SIG-M5 (cell line): Measurements from ENCODE around the gene SRC.
"Not testable (repeated sequence)": the region's sequence is repeated elsewhere in the genome, so short reads cannot be mapped to it uniquely, and the experiment has no call there.

Source experiments
- DNase-seq: peaks from one replicate; lab custom pipeline; 2025; lab: John Stamatoyannopoulos, UW

Gene SRC

DNA sequence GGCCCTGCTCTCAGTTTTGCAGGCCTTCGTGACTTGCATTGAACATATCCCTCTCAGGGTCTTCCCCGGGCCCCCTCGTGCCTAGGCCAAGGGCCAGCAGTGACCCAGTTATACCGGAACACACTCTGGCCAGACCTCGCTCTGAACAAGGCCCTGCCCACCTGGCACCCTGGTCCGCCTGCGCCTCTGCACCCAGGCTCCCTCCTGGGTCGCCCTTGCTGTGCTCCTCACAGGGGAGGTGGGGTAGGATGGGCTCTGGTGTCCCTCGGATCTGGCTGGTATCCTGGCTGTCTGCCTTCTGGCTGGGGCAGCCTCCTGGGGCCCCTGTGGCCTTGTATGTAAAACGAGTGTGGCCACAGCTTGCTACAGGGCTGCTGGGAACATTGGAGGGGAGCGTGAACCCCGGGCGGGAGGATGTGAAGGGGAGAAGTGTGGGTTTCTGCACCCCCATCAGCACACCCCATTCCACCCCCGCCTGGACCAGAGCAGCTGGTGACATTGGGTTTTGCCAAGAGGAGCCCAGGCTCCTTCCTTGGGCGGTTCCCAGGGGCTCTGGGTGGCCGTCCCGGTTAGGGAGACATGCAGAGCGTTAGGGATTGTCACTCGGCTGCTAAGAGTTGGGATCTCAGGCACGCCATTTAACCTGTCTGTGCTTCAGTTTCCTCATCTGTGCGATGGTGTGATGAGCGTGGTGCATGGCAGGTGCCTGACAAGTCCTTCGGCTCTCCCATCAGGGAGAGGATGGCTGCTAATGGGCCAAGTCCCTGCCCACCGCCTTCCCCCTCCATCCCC, 17.5 kb downstream of the SRC start:
- DNase-seq: no peak

DNA sequence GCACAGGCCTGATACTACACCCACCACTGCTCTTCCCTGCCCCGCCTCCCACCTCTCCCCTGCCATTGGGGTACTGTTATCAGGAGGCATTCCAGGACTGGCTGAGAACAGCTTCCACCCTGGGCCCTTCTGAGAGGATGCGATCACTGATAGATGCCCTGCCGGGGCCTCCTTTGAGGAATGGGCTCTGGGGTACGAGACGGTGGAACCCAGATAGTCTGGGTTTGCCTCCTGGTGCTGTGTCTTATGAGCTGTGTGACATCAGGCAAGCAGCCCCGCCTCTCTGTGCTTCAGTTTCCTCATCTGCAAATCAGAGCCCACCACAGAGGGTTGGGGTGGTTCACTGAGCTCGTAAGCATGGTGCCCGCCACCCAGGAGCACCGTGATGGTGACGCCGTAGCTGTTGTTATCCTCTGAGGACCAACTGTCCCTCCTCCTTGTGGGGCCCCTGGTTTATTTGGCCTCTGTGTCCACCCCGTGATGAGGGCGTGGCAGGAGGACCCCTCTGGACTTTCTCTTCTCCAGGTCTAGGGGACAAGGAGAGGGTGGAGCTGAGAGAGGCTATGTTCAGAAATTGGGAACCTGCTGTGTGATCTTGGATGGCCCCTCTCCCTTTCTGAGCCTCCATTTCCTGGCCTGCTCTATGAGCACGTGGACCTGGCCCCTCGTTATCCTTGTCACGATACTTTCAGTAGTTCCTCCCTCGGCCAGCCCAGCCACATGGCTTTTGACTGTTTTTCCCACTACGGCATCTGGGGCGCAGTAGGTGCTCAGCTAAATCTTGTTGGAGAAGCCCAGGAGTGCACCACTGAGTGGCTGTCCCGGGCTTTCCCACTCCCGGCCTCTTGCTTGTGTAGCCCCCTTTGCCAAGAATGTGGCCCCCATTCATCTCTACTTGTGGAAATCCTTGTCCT, 18.3 kb downstream of the SRC start:
- DNase-seq: no peak

DNA sequence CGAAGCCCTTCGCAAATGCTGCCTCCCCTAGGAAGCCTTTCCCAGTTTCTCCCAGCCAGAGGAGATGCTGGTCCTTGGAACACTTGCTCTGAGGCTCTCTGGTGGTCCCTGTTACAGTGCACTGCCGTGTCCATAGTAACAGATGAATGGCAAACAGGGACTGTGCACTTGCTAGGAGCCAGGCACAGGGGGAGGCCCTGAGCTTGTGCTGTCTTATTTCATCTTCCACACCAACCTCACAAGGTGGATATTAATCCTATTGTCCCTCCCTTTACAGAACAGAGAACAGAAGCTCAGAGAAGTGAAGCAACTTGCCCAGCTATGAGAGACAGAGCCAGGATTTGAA, 19.0 kb downstream of the SRC start:
- DNase-seq: no peak

DNA sequence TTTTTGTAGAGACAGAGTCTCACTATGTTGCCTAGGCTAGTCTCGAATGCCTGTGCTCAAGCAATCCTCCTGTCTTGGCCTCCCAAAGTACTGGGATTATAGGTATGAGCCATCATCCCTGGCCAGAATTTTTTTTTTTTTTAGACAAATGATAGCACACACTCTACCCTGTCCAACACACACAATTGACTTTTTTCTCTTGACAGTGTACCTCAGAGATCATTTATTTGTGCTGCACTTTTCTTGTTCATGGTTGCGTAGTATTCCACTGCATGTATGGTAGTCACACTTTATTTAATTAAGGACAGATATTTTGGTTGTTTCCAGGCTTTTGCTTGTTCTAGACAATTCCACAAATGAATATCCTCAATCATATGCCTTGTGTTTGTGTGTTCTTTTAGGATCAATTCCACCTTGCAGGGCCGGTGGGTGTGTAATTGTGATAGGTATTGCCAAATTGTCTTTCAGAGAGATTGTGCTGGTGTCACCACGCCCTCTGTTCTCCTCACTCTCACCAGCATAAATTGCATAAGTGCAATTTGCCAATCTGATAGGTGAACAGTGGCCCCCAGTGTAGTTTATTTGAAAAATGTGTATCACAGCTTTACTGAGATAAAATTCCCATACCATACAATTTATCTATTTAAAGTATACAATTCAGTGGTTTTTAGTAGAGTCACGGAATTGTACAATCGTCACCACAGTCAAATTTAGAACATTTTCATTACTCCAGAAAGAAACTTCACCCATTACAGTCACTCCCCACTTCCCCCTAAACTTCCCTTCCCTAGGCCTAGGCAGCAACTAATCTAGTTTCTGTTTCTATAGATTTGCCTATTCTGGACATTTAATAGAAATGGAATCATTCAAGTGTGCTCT, 20.1 kb downstream of the SRC start:
- DNase-seq: peak; percentile 54

DNA sequence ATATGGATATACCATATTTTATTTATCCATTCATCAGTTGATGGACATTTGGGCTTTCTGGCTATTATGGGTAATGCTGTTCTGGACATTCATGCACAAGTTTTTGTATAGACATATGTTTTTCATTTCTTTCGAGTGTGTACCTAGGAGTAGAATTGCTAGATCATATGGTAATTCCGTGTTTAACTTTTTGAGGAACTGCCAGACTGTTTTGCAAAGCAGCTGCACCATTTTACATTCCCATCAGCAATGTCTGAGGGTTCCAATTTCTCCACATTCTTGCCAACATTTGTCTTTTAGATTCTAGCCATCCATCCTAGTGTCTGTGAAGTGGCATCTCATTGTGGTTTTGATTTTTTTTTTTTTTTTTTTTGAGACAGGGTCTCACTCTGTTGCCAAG, 20.8 kb downstream of the SRC start:
- no peak for DNase-seq

DNA sequence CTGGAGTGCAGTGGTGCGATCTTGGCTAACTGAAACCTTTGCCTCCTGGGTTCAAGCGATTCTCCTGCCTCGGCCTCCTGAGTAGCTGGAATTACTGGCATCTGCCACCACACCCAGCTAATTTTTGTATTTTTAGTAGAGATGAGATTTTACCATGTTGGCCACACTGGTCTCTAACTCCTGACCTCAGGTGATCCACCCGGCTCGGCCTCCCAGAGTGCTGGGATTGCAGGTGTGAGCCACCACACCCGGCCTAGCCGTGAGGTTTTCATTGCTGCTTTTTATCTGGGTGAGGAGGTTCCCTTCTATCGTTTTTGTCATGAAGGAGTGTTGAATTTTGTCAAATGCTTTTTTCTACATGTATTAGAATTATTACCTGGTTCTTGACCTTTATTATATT, 23.9 kb downstream of the SRC start:
- no peak for DNase-seq

DNA sequence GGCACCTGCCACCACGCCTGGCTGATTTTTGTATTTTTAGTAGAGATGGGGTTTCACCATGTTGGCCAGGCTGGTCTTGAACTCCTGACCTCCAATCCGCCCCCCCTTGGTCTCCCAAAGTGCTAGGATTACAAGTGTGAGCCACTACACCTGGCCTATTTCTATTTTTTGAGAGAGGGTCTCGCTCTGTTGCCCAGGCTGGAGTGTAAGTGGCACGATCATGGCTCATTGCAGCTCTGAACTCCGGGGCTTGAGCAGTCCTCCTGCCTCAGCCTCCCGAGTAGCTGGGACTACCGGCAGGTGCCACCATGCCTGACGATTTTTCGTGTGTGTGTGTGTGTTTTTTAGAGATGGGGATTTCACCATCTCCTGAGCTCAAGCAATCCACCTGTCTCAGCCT, 25.9 kb downstream of the SRC start:
- DNase-seq: not testable (repeated sequence)

DNA sequence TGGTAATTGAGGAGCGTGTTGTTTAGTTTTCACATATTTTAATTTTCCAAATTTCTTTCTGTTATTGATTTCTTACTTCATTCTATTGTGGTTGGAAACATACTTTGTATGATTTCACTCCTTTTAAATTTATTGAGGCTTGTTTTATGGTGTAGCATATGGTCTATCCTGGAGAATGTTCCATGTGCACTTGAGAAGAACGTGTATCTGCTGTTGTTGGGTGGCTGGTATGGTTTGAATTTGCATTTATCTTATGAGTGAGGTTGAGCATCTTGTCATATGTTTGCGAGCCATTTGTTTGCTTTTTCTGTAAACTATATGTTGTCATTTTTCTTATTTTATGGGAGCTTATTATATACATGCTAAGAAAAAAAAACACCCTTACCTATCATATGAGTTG, 26.5 kb downstream of the SRC start:
- DNase-seq: no peak

DNA sequence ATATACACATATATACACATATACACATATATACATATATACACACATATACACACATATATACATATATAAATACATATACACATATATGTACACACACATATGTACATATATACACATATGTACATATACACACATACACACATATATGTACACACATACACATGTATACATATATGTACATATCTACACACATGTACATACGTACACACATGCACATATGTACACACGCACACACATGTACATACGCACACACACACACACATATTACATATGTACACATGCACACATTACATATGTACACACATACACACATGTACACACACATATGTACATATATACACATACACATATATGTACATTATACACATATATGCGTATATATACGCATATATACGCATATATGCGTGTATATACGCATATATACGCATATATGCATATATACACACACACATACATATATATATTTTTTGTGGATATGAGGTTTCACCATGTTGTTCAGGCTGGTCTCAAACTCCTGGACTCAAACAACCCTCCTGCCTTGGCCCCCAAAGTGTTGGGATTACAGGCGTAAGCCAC, 27.2 kb downstream of the SRC start:
- DNase-seq: no peak

DNA sequence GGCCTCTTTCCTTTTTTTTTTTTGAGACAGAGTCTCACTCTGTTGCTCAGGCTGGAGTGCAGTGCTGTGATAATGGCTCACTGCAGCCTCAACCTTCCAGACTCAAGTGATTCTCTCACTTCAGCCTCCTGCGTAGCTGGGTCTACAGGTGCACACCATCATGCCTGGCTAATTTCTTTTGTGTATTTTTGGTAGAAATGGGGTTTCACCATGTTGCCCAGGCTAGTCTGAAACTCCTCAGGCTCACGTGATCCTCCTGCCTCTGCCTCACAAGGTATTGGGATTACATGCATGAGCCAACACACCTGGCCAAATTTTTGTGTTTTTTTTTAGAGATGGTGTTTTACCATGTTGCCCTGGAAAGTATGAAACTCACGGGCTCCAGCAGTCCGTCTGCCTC, 29.3 kb downstream of the SRC start:
- no peak for DNase-seq

DNA sequence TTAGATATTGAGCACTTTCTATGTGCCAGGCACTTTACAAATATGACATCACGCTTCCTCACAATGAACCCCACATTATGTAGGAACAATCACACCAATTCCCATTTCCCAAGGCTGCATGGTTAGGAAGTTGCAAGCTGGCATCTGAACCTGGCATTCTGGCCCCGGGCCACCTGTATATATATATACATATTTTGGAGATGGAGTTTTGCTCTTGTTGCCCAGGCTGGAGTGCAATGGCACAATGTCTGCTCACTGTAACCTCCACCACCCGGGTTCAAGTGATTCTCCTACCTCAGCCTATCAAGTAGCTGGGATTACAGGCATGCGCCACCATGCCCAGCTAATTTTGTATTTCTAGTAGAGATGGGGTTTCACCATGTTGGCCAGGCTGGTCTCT, 30.4 kb downstream of the SRC start:
- no peak for DNase-seq

DNA sequence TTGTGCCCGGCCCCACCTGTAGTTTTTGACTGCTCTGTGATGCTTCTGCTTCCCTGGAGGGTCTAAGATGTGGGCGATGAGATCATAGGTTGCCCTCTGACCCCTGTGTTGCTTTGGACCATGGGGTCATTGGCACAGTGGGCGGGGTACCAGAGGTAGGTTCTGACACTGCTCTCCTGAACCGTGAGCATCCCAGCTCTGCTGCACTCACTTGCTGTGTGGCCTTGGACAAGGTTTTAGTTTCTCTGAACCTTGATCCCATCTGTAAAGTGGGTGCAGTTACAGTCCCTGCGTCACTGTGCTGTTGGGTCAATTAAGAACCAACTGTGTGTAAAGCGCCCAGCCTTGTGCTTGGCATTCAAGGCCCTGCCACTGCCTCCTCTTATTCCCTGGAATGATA, 30.9 kb downstream of the SRC start:
- DNase-seq: no peak

DNA sequence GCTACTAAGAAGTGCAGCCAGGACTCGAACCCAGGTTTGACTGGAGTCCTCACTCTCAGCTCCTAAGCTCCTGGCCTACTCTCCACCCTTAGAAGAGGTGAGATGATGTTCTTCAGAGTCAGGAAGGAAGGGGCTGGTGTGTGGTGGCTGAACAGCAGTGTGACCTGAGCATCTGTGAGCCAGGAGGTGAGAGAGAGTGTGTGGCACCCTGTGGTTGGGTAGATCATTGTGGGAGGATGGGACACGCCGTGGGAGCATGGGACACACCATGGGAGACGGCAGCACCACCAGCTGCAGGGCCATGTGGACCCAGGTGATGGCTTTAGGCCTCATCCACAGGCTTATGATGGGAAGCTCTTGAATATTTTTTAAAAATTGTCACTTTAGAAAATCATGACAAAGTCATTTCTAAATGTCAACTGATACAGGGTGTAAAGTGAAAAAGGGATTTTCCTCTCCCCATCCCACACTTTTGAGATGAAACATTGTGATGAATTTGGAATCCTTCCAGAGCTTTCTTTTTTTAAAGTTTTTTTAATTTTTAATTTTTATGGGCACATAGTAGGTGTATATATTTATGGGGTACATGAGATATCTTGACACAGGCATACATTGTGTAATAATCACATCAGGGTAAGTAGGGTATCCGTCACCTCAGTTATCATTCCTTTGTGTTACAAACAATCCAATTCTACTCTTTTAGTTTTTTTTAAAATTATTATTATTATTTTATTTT, 31.6 kb downstream of the SRC start:
- no peak for DNase-seq

DNA sequence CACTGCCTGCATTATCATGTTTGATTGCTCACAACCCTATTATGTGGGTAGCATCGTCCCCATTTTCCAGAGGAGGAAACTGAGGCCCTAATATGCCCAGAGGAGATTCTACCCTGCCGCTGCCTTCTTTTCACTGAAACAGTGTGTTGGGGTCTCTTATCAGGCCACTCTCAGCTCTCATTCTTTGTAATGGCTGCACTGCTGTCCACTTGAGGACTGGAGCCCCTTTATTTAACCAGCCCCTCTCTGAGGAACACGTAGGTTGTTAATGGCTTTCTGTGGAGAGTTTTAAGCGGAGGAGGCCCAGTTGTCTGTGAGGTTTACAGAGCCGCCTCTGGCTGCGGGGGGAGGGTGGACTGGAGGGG, 32.5 kb downstream of the SRC start:
- no peak for DNase-seq

DNA sequence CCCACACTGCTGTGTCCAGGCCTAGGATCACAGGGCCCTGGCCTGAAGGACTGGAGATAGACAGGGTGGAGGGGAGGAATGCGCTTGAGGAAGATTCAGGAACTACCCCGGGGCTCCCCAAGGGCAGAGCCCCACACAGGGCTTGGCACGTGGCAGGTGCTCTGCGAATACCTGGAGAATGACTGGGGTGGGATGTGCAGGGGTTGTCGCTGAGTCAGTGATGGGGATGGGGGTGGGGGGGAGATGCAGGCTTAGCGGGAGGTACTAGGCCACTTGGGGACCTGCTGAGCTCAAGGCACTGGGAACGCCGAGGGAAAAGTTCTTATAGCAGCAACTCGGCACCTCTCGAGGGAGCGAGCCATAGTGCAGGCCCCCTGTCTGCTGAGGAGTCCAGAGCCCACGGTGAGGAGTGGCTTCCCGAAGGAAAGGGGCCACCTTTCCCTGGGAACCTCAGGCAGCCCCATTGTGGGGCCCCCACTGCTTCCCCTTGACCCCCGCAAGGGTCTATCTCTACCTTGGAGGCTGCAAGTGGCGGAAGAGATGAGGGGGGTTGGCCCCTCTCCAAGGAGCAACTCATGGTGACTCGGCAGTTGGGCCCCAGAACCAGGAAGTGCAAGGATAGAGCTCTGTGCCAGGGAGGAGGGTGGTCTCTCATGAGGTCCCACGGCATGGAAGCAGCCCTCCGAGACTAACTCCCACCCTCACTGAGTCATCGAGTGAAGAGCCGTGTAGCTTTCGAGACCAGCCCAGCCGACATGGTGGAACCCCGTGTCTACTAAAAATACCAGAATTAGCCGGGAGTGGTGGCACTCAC, 33.1 kb downstream of the SRC start:
- no peak for DNase-seq

DNA sequence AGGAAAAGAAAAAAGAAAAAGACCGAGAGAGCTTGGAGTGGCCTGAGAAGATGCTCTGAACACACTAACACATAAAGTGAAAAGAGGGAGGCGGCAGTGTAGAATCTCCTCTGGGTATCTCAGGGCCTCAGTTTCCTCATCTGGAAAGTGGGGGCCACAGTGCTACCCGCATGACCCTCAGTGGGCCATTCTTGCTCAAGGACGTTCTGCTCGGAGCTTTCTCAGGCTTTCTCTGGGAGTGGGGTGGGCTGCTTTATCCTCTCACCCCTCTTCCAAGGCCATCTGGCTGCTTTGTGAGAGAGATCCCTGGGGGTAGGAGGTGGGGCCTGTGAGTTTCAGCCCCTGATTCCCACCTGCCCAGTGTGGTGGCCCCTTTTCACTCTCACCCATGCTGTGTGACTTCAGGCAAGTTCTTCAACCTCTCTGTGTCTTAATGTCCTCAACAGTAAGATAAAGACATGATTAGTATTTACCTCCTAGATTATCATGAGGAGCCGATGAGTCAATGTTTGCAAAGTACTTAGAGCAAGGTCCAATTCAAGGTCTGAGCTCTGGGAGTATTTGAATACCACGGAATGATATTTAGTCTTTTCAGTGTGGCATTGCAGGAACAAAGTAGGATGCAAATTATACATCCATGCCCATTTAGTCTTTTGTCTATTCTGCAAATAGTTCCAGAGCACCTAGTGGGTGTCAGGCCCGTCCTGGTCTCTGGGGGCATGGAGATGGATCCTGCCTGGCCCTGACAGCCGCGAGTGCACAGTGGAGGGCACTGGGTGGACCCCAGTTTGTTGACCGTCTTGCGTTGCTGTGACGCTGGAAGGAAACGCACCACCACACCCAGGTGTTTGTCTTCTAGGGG, 34.3 kb downstream of the SRC start:
- DNase-seq: no peak

DNA sequence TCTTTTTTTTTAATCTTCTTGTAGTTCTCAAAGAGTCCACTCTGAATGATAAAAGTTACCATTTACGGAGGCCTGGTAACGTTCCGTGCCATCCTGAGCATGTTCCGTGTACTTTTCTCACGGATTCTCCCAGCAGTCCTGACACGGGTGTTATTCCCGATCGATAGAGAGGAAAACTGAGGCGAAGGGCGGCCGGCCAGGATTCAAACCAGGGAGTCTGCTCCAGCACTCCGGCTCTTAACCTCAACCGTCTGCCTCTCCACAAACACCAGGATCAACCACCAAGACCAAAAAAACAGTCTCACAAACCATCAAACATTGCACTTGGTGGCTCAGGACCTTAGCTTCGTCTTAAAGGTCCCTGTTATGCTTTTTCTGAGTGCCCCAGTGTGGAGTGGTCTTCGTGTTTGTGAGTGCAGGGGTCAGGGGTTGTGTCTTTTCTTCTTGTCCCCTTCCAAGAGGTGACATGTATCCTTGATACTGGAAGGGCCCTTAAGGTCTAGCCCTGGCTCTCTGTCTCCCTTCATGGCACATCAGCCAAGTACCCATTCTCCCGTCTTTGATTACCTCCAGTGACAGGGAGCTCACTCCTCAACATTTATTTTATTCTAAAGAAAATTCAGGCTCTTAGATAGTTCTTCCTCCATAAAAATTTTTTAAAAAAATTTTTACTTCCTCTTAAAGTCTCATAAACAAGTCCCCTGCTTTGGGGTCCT, 35.1 kb downstream of the SRC start:
- DNase-seq: no peak

DNA sequence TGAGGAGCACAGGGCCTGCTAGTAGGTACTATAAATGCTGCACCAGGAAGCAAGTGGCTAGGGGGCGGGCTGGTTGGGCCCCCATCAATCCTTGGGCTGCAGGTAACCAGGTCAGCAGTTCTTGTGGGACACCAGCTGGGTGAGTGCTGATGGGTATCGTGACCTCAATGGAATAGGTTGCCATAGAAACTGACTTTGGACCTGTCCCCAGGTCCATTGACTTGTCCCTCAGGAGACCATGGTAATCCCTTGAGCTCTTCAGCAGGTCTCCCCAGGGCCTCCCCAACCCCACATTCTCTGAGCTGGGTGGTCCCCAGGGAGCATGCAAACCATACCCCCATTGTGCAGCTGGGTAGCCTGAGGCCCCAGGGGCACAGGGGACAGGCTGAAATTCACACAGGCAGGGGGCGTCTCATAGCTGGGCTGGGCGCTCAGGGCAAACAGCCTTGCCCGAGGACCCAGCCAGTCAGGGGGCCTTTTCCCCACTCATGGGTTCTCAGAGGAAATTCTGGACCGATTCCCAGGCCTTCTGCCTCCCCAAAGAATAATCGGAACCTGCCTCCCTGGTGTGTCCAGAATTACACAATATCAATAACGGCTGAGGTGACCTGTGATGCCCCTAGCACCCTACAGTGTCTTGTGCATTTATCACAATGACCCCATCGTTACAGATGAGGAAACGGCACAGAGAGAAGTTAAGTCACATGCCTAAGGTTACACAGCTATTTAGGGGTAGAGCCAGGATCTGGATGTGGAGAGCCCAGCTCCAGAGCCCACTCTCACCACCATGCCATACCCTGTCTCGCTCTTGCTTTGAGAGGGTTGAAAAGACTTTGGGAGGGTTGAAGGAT, 35.9 kb downstream of the SRC start:
- DNase-seq: no peak
